Activated naive CD8-positive, alpha-beta T cell treated with anti-CD3 and anti-CD28 coated beads, Interleukin-2, amount 10 ng/mL, durations not matched to agents 7 days and 5 days (primary cell): Measurements from ENCODE around the gene ADRM1. TPM values are rescaled to one million over a fixed set of nuclear protein-coding genes. Genes with fewer than 3 reads are reported as not detected.

ENCODE experiments used
- ATAC-seq: fragments of 150-1000 bp; cut with Tn5 transposase; one replicate; pipeline ENCODE4 v1.10.0; 2021; ENCODE audit warnings: low read depth, moderate library complexity
- POLR2A ChIA-PET: fragments of 350-600 bp; sonication (Branson Sonifier 250); formaldehyde crosslinking; loops from one replicate; lab custom pipeline; 2021; ENCODE audit warnings: antibody characterized with exemption; lab: Charles Lee
- DNase-seq: peaks from one replicate; pipeline ENCODE4 v3.0.0; 2021
- H3K27ac Mint-ChIP-seq: one replicate; pipeline ENCODE4 v1.8.0; 2022; ENCODE audit warnings: mild to moderate bottlenecking, mixed read lengths
- H3K27me3 Mint-ChIP-seq: one replicate; pipeline ENCODE4 v1.8.0; 2022; ENCODE audit warnings: mild to moderate bottlenecking, moderate library complexity, mixed read lengths
- H3K36me3 Mint-ChIP-seq: one replicate; pipeline ENCODE4 v1.8.0; 2021; ENCODE audit warnings: mild to moderate bottlenecking, mixed read lengths
- H3K4me1 Mint-ChIP-seq: one replicate; pipeline ENCODE4 v1.8.0; 2021; ENCODE audit warnings: mixed read lengths
- H3K4me3 Mint-ChIP-seq: one replicate; pipeline ENCODE4 v1.8.0; 2022; ENCODE audit warnings: mild to moderate bottlenecking, moderate library complexity, mixed read lengths
- H3K9me3 Mint-ChIP-seq: one replicate; pipeline ENCODE4 v1.8.0; 2021; ENCODE audit warnings: mixed read lengths
- total RNA-seq, 2 experiments: library from RNA; stranded (reverse); gene quantifications; one replicate each; pipeline ENCODE4 v1.2.3, GENCODE V29; 2021

The ADRM1 gene
- total RNA-seq = 10 to 100 TPM; 72.4 to 74.6 TPM

GRCh38 chr20:62302341-62303061, at the start of gene ADRM1:
Gene ADRM1, plus strand, starts transcription at chr20:62302997. Its CDS starts 572 bp downstream, at chr20:62303569.
- POLR2A ChIA-PET = interaction anchor here (0.6 to 1.6 kb wide), 4 partner anchors 80 to 301 kb away, joined by 3 to 6 read pairs (median 3); partner anchors contain the start of gene RPS21
- peak; percentile 87 for ATAC-seq
- H3K4me1 Mint-ChIP-seq = peaks cover 12% of the 10 kb centered on the region

GRCh38 chr20:62253398-62253797, 49.4 kb upstream of the ADRM1 start:
- Mint-ChIP-seq H3K4me1 (no peaks in the 10 kb centered on the region), H3K9me3 (no peaks in the 10 kb centered on the region), H3K4me3 (no peak overlapping the region), H3K27me3 (no peaks in the 10 kb centered on the region), H3K36me3 (no peaks in the 10 kb centered on the region), H3K27ac (no peak overlapping the region)
- ATAC-seq (no peak), DNase-seq (no peak)
- POLR2A ChIA-PET = no interaction called here

More at GRCh38 chr20:62302341-62303061, at the start of gene ADRM1:
- no peaks in the 10 kb centered on the region for H3K27me3 Mint-ChIP-seq
- peak within 1 kb of the TSS; percentile 100 for H3K27ac Mint-ChIP-seq
- DNase-seq = peak; percentile 99
- H3K4me3 Mint-ChIP-seq = peak within 1 kb of the TSS; percentile 97
- H3K9me3 Mint-ChIP-seq = no peaks in the 10 kb centered on the region
- H3K36me3 Mint-ChIP-seq = peaks cover 11% of the 10 kb centered on the region

- no peak overlapping the region for H3K4me3 Mint-ChIP-seq
- H3K4me1 Mint-ChIP-seq = no peaks in the 10 kb centered on the region
- H3K27me3 Mint-ChIP-seq = no peaks in the 10 kb centered on the region
- no peak for DNase-seq
- ATAC-seq = no peak
- H3K36me3 Mint-ChIP-seq = no peaks in the 10 kb centered on the region
- POLR2A ChIA-PET = no interaction called here
- no peak overlapping the region for H3K27ac Mint-ChIP-seq
- H3K9me3 Mint-ChIP-seq = no peaks in the 10 kb centered on the region
Observed at GRCh38 chr20:62254021-62254724, 48.6 kb upstream of the ADRM1 start.

- no peaks in the 10 kb centered on the region for H3K27me3 Mint-ChIP-seq
Observed at GRCh38 chr20:62255976-62256375, 46.8 kb upstream of the ADRM1 start.

GRCh38 chr20:62258499-62259293, 44.1 kb upstream of the ADRM1 start:
- no peak overlapping the region for H3K27ac Mint-ChIP-seq
- H3K4me1 Mint-ChIP-seq = no peaks in the 10 kb centered on the region
- no peak overlapping the region for H3K4me3 Mint-ChIP-seq
- no peaks in the 10 kb centered on the region for H3K9me3 Mint-ChIP-seq
- peaks cover 2% of the 10 kb centered on the region for H3K36me3 Mint-ChIP-seq
- ATAC-seq (no peak), DNase-seq (no peak)
- no peaks in the 10 kb centered on the region for H3K27me3 Mint-ChIP-seq
- POLR2A ChIA-PET = no interaction called here

More at GRCh38 chr20:62255976-62256375, 46.8 kb upstream of the ADRM1 start:
- Mint-ChIP-seq H3K4me3 (no peak overlapping the region), H3K4me1 (no peaks in the 10 kb centered on the region), H3K27ac (no peak overlapping the region), H3K36me3 (no peaks in the 10 kb centered on the region), H3K9me3 (no peaks in the 10 kb centered on the region)
- ATAC-seq (no peak), DNase-seq (no peak)
- POLR2A ChIA-PET = no interaction called here

GRCh38 chr20:62259294-62259565, 43.6 kb upstream of the ADRM1 start:
- Mint-ChIP-seq H3K36me3 (peaks cover 2% of the 10 kb centered on the region), H3K4me1 (no peaks in the 10 kb centered on the region), H3K4me3 (no peak overlapping the region), H3K9me3 (no peaks in the 10 kb centered on the region), H3K27ac (no peak overlapping the region), H3K27me3 (no peaks in the 10 kb centered on the region)
- DNase-seq (no peak), ATAC-seq (no peak)
- POLR2A ChIA-PET = no interaction called here

- no peak for ATAC-seq
- Mint-ChIP-seq H3K4me1 (no peaks in the 10 kb centered on the region), H3K27ac (no peak overlapping the region), H3K36me3 (peaks cover 7% of the 10 kb centered on the region), H3K4me3 (no peak overlapping the region), H3K9me3 (no peaks in the 10 kb centered on the region), H3K27me3 (no peaks in the 10 kb centered on the region)
- DNase-seq = no peak
- POLR2A ChIA-PET = no interaction called here
Observed at GRCh38 chr20:62262064-62262463, 40.7 kb upstream of the ADRM1 start.

GRCh38 chr20:62263396-62263795, 39.4 kb upstream of the ADRM1 start:
- no peak for DNase-seq
- peaks cover 7% of the 10 kb centered on the region for H3K36me3 Mint-ChIP-seq
- POLR2A ChIA-PET = no interaction called here
- H3K27ac Mint-ChIP-seq = no peak overlapping the region
- H3K4me3 Mint-ChIP-seq = no peak overlapping the region
- ATAC-seq = no peak
- H3K9me3 Mint-ChIP-seq = no peaks in the 10 kb centered on the region
- no peaks in the 10 kb centered on the region for H3K4me1 Mint-ChIP-seq
- H3K27me3 Mint-ChIP-seq = no peaks in the 10 kb centered on the region

- Mint-ChIP-seq H3K36me3 (peaks cover 7% of the 10 kb centered on the region), H3K27ac (no peak overlapping the region), H3K9me3 (no peaks in the 10 kb centered on the region), H3K4me1 (no peaks in the 10 kb centered on the region), H3K27me3 (no peaks in the 10 kb centered on the region), H3K4me3 (no peak overlapping the region)
- DNase-seq (no peak), ATAC-seq (no peak)
- POLR2A ChIA-PET = no interaction called here
Observed at GRCh38 chr20:62265365-62265764, 37.4 kb upstream of the ADRM1 start.

- no peaks in the 10 kb centered on the region for H3K9me3 Mint-ChIP-seq
- H3K27me3 Mint-ChIP-seq = no peaks in the 10 kb centered on the region
- H3K4me3 Mint-ChIP-seq = no peak overlapping the region
- POLR2A ChIA-PET = no interaction called here
- H3K4me1 Mint-ChIP-seq = no peaks in the 10 kb centered on the region
- no peak for DNase-seq
- no peak overlapping the region for H3K27ac Mint-ChIP-seq
- peaks cover 7% of the 10 kb centered on the region for H3K36me3 Mint-ChIP-seq
- ATAC-seq = no peak
Observed at GRCh38 chr20:62266340-62266739, 36.5 kb upstream of the ADRM1 start.

- Mint-ChIP-seq H3K27me3 (no peaks in the 10 kb centered on the region), H3K4me3 (no peak overlapping the region), H3K27ac (no peak overlapping the region), H3K36me3 (peaks cover 6% of the 10 kb centered on the region), H3K9me3 (no peaks in the 10 kb centered on the region), H3K4me1 (no peaks in the 10 kb centered on the region)
- DNase-seq (no peak), ATAC-seq (no peak)
- POLR2A ChIA-PET = no interaction called here
Observed at GRCh38 chr20:62266851-62267250, 35.9 kb upstream of the ADRM1 start.

- no peak for DNase-seq
- no peaks in the 10 kb centered on the region for H3K27me3 Mint-ChIP-seq
- H3K4me1 Mint-ChIP-seq = no peaks in the 10 kb centered on the region
- H3K36me3 Mint-ChIP-seq = peaks cover 6% of the 10 kb centered on the region
- ATAC-seq = no peak
- H3K9me3 Mint-ChIP-seq = no peaks in the 10 kb centered on the region
- no peak overlapping the region for H3K27ac Mint-ChIP-seq
- no peak overlapping the region for H3K4me3 Mint-ChIP-seq
- POLR2A ChIA-PET = interaction anchor here (0.7 kb wide), 1 partner anchor 16 kb away, joined by 3 read pairs; no protein-coding TSS in a partner anchor
Observed at GRCh38 chr20:62267543-62267942, 35.3 kb upstream of the ADRM1 start.

- no peak for DNase-seq
- H3K36me3 Mint-ChIP-seq = peaks cover 6% of the 10 kb centered on the region
- H3K4me3 Mint-ChIP-seq = no peak overlapping the region
- no peaks in the 10 kb centered on the region for H3K9me3 Mint-ChIP-seq
- H3K27ac Mint-ChIP-seq = no peak overlapping the region
- no peaks in the 10 kb centered on the region for H3K4me1 Mint-ChIP-seq
- POLR2A ChIA-PET = no interaction called here
- H3K27me3 Mint-ChIP-seq = no peaks in the 10 kb centered on the region
- ATAC-seq = no peak
Observed at GRCh38 chr20:62268228-62268900, 34.4 kb upstream of the ADRM1 start.
